SH-SY5Y (cell line): Measurements from ENCODE around the gene CNOT11.

Experiments used
- GATA2 ChIP-seq: IDR thresholded peaks from 2 replicates; pipeline ENCODE4 v1.6.1; 2011; ENCODE audit warnings: mild to moderate bottlenecking, low read depth, low read length
- GATA3 ChIP-seq: IDR thresholded peaks from 2 replicates; pipeline ENCODE4 v1.6.1; 2011; ENCODE audit warnings: low read depth, mild to moderate bottlenecking, low read length, moderate library complexity

- no peak for TF ChIP-seq GATA2
- TF ChIP-seq GATA3, result no peak
Measured at GRCh38 chr2:101305035-101305434, 52.3 kb downstream of the CNOT11 start.
